Germinal center (tissue), 1 donor: Measurements from ENCODE around the gene SH3GL1.

ENCODE experiments used
- DNase-seq: peaks from one replicate; pipeline ENCODE4 v3.0.0; 2012; ENCODE audit warnings: mixed read lengths, low spot score

The SH3GL1 gene

DNA sequence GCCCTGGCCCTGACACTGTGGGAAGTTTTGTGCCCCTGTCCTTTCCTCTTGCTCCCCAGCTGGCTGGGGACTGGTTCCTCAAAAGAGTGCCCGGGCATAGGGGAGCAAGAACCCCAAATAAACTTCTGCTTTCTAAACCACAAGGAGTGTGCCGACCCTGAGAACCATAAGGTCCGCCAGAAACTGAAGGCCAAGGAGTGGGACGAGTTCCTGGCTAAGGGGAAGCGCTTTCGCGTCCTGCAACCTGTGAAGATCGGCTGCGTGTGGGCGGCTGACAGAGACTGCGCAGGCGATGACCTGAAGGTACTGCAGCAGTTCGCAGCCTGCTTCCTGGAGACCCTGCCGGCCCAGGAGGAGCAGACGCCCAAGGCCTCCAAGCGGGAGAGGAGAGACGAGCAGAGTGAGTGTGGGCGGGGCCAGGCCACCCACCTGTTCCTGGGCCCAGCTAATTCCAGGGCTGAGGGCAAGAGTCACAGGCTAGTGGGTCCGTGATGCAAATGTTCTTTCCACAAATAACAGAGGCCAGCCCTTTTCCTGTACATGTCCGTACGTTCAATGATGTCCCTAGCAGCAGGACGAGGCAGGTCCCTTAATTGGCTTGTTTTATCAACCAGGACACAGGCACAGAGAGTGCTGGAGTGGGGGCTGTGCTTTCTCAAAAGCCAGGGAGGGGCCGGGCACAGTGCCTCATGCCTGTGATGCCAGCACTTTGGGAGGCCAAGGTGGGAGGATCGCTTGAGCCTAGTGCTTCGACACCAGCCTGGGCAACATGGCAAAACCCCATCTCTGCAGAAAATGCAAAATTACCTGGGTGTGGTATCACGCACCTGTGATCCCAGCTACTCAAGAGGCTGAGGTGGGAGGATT, 31.7 kb upstream of the SH3GL1 start:
- DNase-seq: peak; percentile 75

DNA sequence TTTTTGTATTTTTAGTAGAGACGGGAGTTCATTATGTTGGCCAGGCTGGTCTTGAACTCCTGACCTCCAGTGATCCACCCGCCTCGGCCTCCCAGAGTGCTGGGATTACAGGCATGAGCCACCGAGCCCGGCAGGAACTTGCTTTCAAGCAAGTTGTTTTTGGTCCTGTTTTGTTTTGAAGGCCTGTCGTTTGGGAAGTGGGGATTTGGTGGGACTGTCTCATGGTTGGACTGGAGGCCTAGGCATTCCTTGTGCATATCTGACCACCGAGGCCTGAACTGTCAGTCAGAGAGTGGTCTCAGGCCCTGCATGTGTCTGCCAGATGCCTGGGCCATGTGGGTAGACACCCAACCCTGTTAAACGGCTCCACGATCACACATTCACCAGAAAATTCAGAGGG, 30.9 kb upstream of the SH3GL1 start:
- no peak for DNase-seq

DNA sequence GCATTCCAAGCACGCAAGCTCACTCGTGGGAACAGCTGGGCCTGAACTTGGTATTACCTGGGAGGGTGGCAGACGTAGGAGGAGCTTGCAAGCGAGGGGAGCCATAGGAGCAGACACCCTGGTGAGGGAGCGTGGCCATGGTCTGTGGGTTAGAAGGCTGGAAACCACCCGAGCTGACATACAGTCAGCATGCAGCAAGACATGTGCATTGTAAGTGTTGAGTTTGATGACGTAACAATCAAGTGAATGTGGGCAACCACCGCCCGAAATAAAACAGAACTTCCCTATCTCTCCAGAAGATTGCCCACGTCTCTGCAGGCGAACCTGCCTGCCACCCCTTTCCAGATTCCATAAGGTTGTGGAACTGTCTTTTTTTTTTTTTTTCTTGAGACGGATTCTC, 30.4 kb upstream of the SH3GL1 start:
- DNase-seq: peak; percentile 49

DNA sequence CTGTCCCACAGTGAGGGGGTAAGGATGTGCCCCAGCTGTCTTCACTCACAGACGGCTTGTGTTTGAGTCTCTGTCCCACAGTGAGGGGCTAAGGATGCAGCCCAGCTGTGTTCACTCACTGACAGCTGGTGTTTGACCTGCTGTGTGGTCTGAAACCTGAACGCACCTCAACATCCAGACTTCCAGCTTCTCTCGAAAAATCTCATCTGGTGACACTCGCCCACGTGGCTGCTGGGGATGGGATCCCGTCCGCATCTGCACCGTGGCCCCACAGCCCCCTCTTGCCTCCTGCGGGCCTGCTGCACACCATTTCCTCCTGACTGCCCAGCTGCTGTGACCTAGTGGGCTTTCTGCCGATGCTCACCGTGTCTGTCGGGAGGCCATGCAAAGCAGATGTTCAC, 29.4 kb upstream of the SH3GL1 start:
- no peak for DNase-seq

DNA sequence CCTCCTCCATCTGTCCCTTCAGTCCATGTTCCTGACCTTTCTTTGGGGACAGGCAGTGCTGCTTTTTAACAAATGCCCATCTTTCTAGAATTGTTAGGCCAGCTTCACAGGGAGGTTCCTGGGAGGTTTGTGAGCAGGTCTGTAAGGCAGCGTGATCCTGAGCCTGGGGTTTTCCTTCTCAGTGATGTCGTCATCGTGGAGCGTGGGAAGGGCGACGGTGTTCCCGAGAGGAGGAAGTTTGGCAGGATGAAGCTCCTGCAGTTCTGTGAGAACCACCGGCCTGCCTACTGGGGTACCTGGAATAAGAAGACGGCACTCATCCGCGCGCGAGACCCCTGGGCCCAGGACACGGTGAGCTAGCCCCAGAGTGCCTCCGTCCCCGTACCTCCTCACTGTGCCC, 28.9 kb upstream of the SH3GL1 start:
- no peak for DNase-seq

DNA sequence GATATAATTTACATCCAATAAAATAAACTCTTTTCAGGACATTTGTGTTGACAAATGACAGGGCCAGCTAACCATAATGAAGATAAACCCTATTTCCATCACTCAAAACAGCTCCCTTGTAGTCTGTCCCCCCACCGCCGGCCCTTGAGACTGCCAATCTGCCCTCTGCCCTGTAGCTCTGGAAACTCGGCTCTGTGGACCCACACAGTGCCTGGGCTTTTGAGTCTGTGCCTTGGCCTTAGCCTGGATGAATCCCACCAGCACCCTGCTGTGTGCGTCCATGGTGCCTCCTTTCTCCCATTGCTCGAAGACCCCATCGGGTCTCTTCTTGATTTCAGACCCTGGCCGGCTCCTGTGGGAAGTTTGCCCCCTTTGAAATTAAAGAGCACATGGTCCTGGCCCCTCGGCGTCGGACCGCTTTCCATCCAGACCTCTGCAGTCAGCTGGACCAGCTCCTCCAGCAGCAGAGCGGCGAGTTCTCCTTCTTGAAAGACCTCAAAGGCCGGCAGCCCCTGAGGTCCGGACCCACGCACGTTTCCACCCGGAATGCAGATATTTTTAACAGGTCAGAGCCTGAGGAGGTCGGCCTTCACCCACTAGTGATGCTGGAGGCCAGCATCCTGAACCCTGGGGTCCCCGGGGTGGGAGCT, 28.1 kb upstream of the SH3GL1 start:
- DNase-seq: no peak

DNA sequence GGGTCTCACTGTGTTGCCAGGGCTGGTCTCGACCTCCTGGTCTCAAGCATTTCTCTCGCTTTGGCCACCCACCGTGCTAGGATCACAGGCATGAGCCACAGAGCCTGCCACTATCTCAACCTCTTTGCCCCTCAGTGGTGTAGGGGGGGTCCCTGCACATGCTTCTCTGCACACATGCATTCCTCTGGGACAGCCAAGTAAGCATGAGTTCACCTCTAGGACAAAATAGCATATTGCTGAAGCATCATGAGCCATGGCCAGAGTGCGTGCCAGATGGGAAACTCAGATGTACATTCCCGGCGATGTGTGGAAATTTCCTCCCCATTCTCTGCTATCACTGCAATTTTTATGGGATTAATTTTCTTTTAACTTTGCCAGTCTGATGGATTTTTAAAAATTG, 25.2 kb upstream of the SH3GL1 start:
- no peak for DNase-seq

DNA sequence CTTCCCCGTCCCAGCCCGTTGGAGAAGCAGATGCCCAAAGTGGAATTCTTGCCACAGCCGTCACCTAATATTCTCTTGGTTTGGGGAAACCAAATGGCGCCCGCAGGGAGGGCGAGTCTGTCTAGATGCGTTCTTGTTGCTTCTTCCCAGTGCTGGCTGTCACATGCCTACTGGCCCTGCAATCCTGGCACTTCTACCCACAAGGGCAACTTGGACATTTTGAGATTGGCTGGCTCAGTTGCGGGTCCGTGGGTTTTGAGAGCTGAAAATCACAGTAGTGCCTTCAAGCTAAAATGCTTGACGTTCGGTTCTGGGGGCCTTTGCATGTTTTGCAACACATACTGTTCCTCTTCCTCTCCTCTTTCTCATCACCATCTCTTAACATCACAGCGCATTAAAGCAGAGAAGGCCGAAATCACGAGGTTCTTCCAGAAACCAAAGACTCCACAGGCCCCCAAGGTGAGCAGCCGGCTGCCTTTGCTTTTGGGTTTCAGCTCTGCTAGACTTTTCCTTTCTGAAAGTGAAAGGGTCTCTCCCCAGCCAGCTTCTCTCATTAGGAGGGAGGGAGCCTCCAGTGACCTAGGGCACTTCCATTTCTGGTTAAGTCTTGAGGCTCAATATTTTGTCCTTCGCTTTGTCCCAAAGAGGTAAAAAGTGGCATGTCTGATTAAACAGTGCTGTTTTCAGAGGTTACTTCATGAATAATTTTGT, 23.2 kb upstream of the SH3GL1 start:
- no peak for DNase-seq

DNA sequence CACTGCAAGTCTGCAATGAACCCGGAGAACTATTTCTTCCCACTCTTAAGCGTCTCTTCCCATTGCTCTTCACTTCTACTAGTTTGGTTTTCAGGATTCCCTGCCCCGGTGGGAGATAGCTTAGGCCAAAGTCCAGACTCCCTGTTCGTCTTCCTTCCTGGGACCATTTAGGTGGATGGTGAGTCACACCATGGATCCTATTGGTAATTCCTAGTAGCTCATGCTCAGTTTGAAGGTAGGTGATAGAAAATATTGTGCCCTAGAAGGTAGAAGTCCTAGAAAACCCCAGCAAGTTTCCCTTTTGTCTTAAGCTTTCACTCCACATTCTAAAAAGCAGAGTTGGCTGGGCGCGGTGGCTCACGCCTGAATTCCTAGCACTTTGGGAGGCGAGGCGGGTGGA, 15.9 kb upstream of the SH3GL1 start:
- DNase-seq: no peak

DNA sequence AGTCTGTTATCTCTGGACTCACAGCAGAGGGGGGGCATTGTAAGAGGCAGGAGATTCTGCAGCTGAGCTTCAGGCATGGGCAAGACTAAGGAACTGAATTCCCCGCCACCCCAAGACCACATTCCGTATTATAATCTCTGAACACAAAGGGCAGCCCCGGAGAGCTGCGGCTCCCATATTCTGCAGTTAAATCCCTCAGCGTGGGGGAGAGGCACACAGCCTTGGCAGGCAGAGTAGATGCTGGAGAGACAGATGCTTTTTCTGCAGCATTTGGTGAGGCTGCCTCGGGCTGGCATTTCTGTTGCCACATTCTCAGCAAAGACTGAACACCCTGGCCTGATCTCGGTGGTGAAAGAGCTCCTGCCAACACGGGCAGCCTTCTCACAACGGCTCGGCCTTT, 15.0 kb upstream of the SH3GL1 start:
- no peak for DNase-seq

DNA sequence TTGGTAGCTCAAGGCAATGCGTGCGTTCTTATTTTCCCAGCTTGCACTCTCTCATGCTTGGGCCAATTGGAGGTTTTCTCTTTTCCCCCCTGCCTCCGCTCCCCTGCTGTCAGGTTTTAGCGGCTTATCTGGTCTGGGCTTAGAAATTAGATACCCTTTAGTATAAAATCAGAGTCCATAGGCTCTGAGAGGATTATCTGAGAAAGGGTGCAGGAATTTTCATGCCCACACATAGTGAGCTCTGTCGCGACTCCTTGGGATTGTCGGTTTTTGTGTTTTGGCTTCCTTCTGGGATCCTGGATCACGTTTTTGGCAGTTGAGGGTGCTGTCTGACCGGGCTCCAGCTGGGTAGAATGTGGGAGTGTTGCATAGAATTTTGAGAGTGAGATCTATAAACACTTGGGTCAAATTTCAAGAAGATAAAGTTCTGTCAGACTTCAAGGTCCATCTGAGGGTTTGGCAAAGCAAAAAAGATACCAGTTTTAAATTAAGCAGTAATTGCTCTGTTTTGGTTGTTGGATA, 14.5 kb upstream of the SH3GL1 start:
- DNase-seq: no peak

DNA sequence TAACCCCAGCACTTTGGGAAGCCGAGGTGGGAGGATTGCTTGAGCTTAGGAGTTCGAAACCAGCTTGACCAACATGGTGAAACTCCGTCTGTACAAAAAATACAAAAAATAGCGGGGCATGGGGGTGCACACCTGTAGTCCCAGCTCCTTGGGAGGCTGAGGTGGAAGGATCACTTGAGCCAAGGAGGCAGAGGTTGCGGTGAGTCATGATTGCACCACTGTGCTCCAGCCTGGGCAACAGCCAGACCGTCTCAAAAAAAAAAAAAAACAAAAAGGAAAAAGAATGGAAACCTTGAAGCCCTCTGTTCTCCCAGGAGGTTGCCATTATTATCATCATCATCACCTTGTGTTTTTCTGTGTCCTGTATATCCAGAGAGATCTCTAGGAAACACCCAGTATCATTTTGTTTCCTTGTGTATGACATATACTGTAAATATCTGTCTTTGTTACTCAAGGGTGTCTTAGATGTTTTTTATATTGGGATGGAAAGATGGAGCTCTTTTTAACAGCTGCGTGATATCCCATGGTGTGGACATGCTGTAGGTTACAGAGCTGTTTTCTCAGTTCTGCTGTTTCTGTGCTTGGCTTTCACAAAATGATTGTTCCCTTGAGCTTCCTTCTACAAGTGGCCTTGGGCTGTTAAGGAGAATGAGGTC, 13.9 kb upstream of the SH3GL1 start:
- DNase-seq: no peak

DNA sequence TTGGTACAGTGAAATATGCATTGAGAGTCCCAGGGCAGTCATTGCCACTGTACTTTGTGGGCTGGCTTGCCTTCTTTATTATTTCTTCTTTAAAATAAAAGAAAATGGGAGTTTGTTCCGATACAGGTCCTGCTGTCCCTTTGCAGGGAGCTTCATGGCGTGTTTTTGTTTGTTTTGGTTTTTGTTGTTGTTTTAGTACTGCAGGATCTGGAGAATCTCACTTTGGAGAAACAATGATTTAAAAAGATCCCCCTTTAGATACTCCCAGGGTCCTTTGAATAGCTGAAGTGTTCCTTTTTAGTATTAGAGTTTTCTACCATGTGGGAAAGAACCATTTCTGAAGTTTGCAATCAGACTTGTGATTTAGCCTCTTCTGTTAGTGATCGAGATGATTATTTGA, 13.2 kb upstream of the SH3GL1 start:
- DNase-seq: no peak

DNA sequence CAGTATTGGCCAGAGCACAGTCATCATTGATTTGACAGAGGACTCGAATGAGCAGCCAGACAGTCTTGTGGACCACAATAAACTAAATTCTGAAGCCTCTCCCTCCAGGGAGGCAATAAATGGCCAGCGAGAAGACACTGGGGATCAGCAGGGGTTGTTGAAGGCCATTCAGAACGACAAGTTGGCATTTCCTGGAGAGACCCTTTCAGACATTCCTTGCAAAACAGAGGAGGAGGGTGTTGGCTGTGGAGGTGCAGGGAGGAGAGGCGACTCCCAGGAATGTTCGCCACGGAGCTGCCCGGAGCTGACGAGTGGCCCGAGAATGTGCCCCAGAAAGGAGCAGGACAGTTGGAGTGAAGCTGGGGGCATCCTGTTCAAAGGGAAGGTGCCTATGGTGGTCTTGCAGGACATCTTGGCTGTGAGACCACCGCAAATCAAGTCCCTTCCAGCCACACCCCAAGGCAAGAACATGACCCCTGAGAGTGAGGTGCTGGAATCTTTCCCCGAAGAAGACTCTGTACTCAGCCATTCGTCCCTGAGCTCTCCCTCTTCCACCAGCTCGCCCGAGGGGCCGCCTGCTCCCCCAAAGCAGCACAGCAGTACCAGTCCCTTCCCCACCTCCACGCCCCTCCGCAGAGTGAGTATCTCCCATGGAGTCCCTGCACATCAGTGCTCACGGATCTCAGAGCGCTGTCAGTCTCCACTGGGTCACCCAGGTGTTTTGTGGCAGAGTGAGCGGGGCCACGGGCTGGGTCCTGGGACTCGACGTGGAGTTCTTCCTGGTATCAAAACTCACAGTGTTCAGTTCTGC, 9.0 kb upstream of the SH3GL1 start:
- no peak for DNase-seq

DNA sequence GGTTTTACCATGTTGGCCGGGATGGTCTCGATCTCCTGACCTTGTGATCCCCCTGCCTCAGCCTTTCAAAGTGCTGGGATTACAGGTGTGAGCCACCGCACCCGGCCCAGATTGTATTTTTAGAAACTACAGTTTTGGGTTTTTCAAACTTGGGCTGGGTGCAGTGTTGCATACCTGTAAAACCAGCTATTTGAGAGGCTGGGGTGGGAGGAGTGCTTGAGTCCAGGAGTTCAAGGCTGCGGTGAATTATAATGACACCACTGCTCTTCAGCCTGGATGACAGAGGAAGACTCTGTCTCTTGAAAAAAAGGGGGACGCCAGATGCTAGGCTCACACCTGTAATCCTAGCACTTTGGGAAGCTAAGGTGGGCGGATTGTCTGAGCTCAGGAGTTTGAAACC, 6.3 kb upstream of the SH3GL1 start:
- DNase-seq: no peak

DNA sequence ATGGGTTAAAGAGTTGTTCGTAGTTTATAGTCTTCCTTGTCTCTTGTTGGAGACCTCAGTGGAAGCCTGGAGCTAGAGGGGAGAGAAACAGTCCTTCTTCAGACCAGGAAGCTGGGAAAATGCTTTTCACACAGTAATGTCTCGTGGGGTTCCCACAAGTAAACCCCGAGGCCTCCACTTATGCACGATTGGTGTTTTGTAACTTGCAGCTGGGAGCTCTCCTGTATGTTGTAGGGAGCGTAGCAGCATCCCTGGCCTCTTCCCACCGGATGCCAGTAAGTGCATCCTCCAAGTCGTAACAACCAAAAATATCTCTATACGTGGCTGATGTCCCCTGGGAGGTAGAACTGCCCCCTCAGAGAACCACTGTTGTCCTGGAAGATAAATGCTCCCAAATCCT, 5.6 kb upstream of the SH3GL1 start:
- no peak for DNase-seq

DNA sequence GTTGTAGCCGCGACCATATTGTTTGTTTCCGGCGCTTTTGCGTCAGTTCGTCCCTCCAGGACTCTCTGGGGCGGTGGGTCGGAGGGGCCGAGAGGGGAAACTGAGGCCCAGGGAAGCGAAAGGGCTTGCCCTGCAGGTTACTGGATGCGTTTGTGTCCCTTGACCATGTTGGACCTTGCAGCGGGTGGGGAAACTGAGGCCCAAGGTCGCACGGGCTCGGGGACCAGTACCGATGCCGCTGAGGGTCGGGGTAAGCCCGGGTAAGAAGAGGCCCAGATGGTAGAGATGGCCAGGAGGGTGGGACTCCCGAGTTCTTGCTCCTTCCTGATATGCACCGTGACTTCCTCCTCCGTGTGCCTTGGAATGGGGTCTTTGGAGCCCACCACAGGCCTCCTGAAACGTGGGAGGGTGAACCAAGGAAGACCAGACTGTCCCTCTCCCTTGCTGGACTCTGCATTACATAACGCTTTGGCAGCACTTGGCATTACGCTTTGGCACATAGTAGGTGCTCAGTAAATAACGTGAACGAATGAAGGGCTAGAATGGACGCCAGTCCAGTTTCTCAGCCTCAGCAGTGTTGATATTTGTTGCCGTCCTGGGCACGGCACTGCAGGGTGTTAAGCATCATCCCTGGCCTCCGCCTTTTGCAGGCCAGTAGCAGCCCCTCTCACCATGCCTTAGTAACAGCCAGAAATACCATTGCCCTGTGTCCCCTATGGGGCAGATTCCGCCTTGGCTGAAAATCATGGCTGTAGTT, 2.8 kb upstream of the SH3GL1 start:
- peak; percentile 24 for DNase-seq

DNA sequence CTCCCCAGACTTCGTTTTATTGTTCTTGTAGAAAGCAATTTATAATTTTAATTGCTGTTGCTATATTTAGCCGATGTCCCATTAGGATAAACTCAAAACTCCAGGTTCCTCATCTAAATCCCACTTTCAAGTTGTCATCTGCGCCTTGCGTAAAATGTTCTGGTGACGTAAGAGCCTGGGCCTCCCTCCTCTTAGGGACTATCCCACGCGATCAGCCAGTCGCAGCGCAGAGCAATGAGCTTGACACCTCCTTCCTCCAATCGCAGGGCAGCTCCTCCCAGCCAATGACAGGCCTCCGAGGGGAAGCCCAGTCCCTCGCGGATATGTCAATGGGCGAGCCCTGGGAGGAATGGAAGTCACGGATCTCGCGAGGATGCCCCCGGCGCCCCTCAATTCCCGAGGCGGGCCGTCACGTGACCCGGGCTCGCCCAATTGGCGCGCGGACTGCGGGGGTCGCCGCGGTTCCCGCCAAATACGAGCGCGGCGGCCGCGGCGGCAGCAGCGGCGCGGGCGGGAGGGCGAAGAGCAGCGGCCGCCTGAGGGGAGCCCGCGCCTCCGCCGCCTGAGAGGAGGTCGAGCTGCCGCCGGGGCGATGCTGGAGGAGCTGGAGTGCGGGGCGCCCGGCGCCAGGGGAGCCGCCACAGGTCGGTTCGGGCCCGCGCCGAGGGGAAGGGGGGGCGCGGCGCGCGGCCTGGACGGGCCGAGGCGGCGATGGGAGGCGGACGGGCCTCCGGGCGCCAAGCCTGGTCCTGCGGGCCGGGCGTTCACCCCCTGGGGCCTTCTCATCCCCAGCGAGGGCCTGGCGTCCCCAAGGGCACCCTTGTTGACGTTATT, 2.0 kb upstream of the SH3GL1 start, which contains the start of gene CHAF1A:
CHAF1A (plus strand) TSS at position 470 of the 834 bp plus-strand sequence; CDS start at position 593, 123 bp downstream.
- DNase-seq: peak; percentile 99

DNA sequence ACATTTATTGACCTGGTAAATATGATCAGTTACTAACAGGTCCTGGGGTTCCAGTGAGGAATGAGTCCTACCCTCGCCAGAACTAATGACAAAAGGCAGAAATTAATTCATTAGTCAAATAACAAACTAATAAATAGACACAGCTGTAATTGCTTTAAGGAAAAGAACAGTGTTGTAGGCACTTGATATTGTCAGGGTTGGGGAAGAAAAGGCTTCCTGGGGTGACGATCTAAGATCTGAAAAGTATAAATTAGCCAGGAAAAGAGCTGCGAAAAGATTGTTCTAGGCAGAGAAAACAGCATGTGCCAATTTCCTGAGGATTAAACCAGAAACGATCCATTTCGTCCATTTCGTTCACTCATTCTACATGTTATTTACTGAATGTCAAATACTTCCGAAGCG, 1.4 kb upstream of the SH3GL1 start:
- DNase-seq: no peak

DNA sequence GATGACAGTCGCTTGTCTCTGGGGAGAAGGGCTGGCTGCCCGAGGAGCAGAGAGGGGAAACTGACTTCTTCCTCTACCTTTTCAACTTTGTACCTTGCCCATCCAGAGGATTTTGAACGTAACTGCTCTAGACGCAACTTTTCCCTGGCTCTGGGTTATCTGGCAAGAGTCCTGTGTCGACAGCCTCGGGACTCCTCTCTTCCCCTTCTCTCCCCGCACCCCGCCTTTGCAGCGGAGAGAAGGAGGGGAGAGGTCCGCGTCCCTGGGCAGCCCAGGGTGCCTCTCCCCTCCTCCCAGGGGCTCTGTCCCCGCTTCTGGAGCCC, 574 bp downstream of the SH3GL1 start:
- peak; percentile 36 for DNase-seq
